ENCODE data around the gene GDF2. TPM values are rescaled to one million over a fixed set of nuclear protein-coding genes. Genes with fewer than 3 reads are reported as not detected.

Gene GDF2
- total RNA-seq, 1 donor from 2014 or later = not detected

GRCh38 chr10:47368431-47369180, 46.4 kb downstream of the GDF2 start:
- no peak for DNase-seq (ENCODE audit: low read depth in 2 of 2)

- DNase-seq (ENCODE audit: low read depth in 2 of 2) = no peak
These were observed 47.1 kb downstream of the GDF2 start for GRCh38 chr10:47369251-47369894.

- DNase-seq (ENCODE audit: low read depth in 2 of 2) = no peak
These were observed 47.9 kb downstream of the GDF2 start for GRCh38 chr10:47370015-47370767.

- DNase-seq (ENCODE audit: low read depth in 2 of 2) = no peak
These were observed 48.6 kb downstream of the GDF2 start for GRCh38 chr10:47370878-47371277.

GRCh38 chr10:47371629-47372485, 49.6 kb downstream of the GDF2 start:
- no peak for DNase-seq (ENCODE audit: low read depth in 2 of 2)

GRCh38 chr10:47372726-47373125, 50.5 kb downstream of the GDF2 start:
- DNase-seq (ENCODE audit: low read depth in 2 of 2) = peak in 1 of 2 donors; percentile 38

GRCh38 chr10:47374611-47375536, 52.6 kb downstream of the GDF2 start:
- DNase-seq (ENCODE audit: low read depth in 2 of 2) = no peak

- DNase-seq (ENCODE audit: low read depth in 2 of 2) = no peak
These were observed 54.4 kb downstream of the GDF2 start for GRCh38 chr10:47376522-47377220.

Other genes starting within 250 kb of the GDF2 start
- under 0.01 TPM in 1 of 2 replicates, not detected in the other for gene GDF10, start 22.3 kb upstream of the GDF2 start, total RNA-seq
- not detected in 2 replicates for gene RBP3, start 25.9 kb downstream of the GDF2 start, total RNA-seq
- under 0.01 TPM in 2 replicates for gene ZNF488, start 61.8 kb downstream of the GDF2 start, total RNA-seq
- under 0.01 TPM in 1 of 2 replicates, not detected in the other for gene ANXA8, start 161.7 kb downstream of the GDF2 start, total RNA-seq
- not detected in 2 replicates for gene FAM25G, start 169.2 kb downstream of the GDF2 start, total RNA-seq
- 0.65 and 0.79 TPM in 2 replicates for gene AGAP9, start 201.2 kb downstream of the GDF2 start, total RNA-seq

Data from lung microvascular endothelial cell (primary cell).